Measurements from ENCODE around the gene XPNPEP1. TPM values are rescaled to one million over a fixed set of nuclear protein-coding genes. Genes with fewer than 3 reads are reported as not detected.
A peak's percentile ranks its signal among the peaks of the same experiment; 100 is the strongest.

XPNPEP1 gene
- total RNA-seq, 2 experiments from 2014 or later = 50.3 to 54.3 TPM

GRCh38 chr10:109912335-109913281 is 10.7 kb downstream of the XPNPEP1 start:
- Histone ChIP-seq H3K4me1 (ENCODE audit: insufficient read depth, low read length) (peaks cover 44% of the 10 kb centered on the region), H3K27me3 (ENCODE audit: control insufficient read depth in 1 of 2, insufficient read depth in 2 of 2, low read length in 2 of 2) (no peaks in the 10 kb centered on the region), H3K36me3 (ENCODE audit: insufficient read depth, low read length) (peaks cover 22% of the 10 kb centered on the region), H3K9me3 (ENCODE audit: control insufficient read depth in 1 of 2, insufficient read depth in 1 of 2, low read length in 2 of 2) (no peaks in the 10 kb centered on the region), H3K27ac (ENCODE audit: low read depth in 1 of 2, low read length in 2 of 2) (no peak overlapping the region), H3K4me3 (ENCODE audit: low read length) (no peak overlapping the region)
- intact Hi-C loops (cut with DNase I, micrococcal nuclease) = loop anchor here in 1 of 2 experiments (10.0 kb wide), 1 partner anchor 312 kb away; no protein-coding TSS in a partner anchor
- no peak for DNase-seq
- H3K36me3 Mint-ChIP-seq (ENCODE audit: low read depth) = peaks cover 43% of the 10 kb centered on the region
- no peak overlapping the region for H3K4me3 Mint-ChIP-seq
- ChIA-PET POLR2A (interaction anchor here (0.7 to 1.3 kb wide), 3 partner anchors 9 to 16 kb away, joined by 3 to 6 read pairs (median 3); partner anchors contain the start of gene XPNPEP1), CTCF (no interaction called here)
- no peaks in the 10 kb centered on the region for H3K9me3 Mint-ChIP-seq
- H3K4me1 Mint-ChIP-seq (ENCODE audit: low read depth) = peaks cover 75% of the 10 kb centered on the region
- no peak for TF ChIP-seq CTCF (IDR thresholded peaks at IDR 0.05)
- no peak for ATAC-seq (ENCODE audit: poor library complexity)
- H3K27me3 Mint-ChIP-seq = no peaks in the 10 kb centered on the region
- H3K27ac Mint-ChIP-seq = peak overlapping the region; percentile 39

GRCh38 chr10:109911903-109912302 is 11.4 kb downstream of the XPNPEP1 start:
- H3K4me1 Mint-ChIP-seq (ENCODE audit: low read depth) = peaks cover 73% of the 10 kb centered on the region
- Histone ChIP-seq H3K4me1 (ENCODE audit: insufficient read depth, low read length) (peaks cover 44% of the 10 kb centered on the region), H3K27me3 (ENCODE audit: control insufficient read depth in 1 of 2, insufficient read depth in 2 of 2, low read length in 2 of 2) (no peaks in the 10 kb centered on the region), H3K9me3 (ENCODE audit: control insufficient read depth in 1 of 2, insufficient read depth in 1 of 2, low read length in 2 of 2) (no peaks in the 10 kb centered on the region), H3K36me3 (ENCODE audit: insufficient read depth, low read length) (peaks cover 29% of the 10 kb centered on the region), H3K4me3 (ENCODE audit: low read length) (no peak overlapping the region), H3K27ac (ENCODE audit: low read depth in 1 of 2, low read length in 2 of 2) (no peak overlapping the region)
- H3K27ac Mint-ChIP-seq = peak overlapping the region; percentile 39
- no peak for TF ChIP-seq CTCF (IDR thresholded peaks at IDR 0.05)
- no peak for ATAC-seq (ENCODE audit: poor library complexity)
- DNase-seq = no peak
- ChIA-PET POLR2A (interaction anchor here (0.7 to 1.0 kb wide), 2 partner anchors 11 to 17 kb away, joined by 3 to 6 read pairs; partner anchors contain the start of gene XPNPEP1), CTCF (no interaction called here)
- no peaks in the 10 kb centered on the region for H3K9me3 Mint-ChIP-seq
- H3K27me3 Mint-ChIP-seq = no peaks in the 10 kb centered on the region
- peaks cover 49% of the 10 kb centered on the region for H3K36me3 Mint-ChIP-seq (ENCODE audit: low read depth)
- H3K4me3 Mint-ChIP-seq = no peak overlapping the region
- intact Hi-C loops (cut with DNase I, micrococcal nuclease) = loop anchor here in 1 of 2 experiments (10.0 kb wide), 1 partner anchor 313 kb away; no protein-coding TSS in a partner anchor

- Mint-ChIP-seq H3K4me1 (ENCODE audit: low read depth) (peaks cover 51% of the 10 kb centered on the region), H3K9me3 (no peaks in the 10 kb centered on the region), H3K27me3 (no peaks in the 10 kb centered on the region), H3K36me3 (ENCODE audit: low read depth) (peaks cover 74% of the 10 kb centered on the region), H3K27ac (peak overlapping the region; percentile 16), H3K4me3 (no peak overlapping the region)
- no peak overlapping the region for H3K27ac ChIP-seq (ENCODE audit: low read depth in 1 of 2, low read length in 2 of 2)
- ATAC-seq (ENCODE audit: poor library complexity) (no peak), DNase-seq (no peak)
- ChIA-PET CTCF (no interaction called here), POLR2A (no interaction called here)
- H3K9me3 ChIP-seq (ENCODE audit: control insufficient read depth in 1 of 2, insufficient read depth in 1 of 2, low read length in 2 of 2) = no peaks in the 10 kb centered on the region
- intact Hi-C loops (cut with DNase I, micrococcal nuclease) = no loop called here
- no peaks in the 10 kb centered on the region for H3K27me3 ChIP-seq (ENCODE audit: control insufficient read depth in 1 of 2, insufficient read depth in 2 of 2, low read length in 2 of 2)
- TF ChIP-seq CTCF (IDR thresholded peaks at IDR 0.05) = no peak
- H3K4me3 ChIP-seq (ENCODE audit: low read length) = no peak overlapping the region
- peaks cover 22% of the 10 kb centered on the region for H3K4me1 ChIP-seq (ENCODE audit: insufficient read depth, low read length)
- peaks cover 36% of the 10 kb centered on the region for H3K36me3 ChIP-seq (ENCODE audit: insufficient read depth, low read length)
These were observed 17.0 kb downstream of the XPNPEP1 start for GRCh38 chr10:109906316-109906715.
